Hematopoietic multipotent progenitor cell treated with erythropoietin and hydrocortisone succinate and interleukin-3 and kit ligand, for 8 days (in vitro differentiated cells): ENCODE results near the gene KLHL25.
A peak's percentile ranks its signal among the peaks of the same experiment; 100 is the strongest.
"Not testable (repeated sequence)": the region's sequence is repeated elsewhere in the genome, so short reads cannot be mapped to it uniquely, and the experiment has no call there.

Source experiments
- DNase-seq: peaks from one replicate; pipeline ENCODE4 v3.0.0-alpha.2; 2015

Gene KLHL25

GRCh38 chr15:85802617-85803016 lies 7.9 kb upstream of the KLHL25 start:
- peak; percentile 4 for DNase-seq

GRCh38 chr15:85800478-85801123 lies 5.9 kb upstream of the KLHL25 start:
- DNase-seq: no peak

GRCh38 chr15:85796371-85796770 lies 1.6 kb upstream of the KLHL25 start:
- DNase-seq: not testable (repeated sequence)

- no peak for DNase-seq
Measured at GRCh38 chr15:85795337-85796305, 896 bp upstream of the KLHL25 start.

- peak; percentile 4 for DNase-seq
Measured at GRCh38 chr15:85793641-85794597, 806 bp downstream of the KLHL25 start.

GRCh38 chr15:85792912-85793590 lies 1.7 kb downstream of the KLHL25 start:
- DNase-seq: no peak

- no peak for DNase-seq
Measured at GRCh38 chr15:85792102-85792731, 2.5 kb downstream of the KLHL25 start.

- DNase-seq: no peak
Measured at GRCh38 chr15:85789496-85789875, 5.2 kb downstream of the KLHL25 start.

- no peak for DNase-seq
Measured at GRCh38 chr15:85788771-85789495, 5.8 kb downstream of the KLHL25 start.

- DNase-seq: no peak
Measured at GRCh38 chr15:85786781-85787114, 8.0 kb downstream of the KLHL25 start.

- no peak for DNase-seq
Measured at GRCh38 chr15:85785887-85786780, 8.6 kb downstream of the KLHL25 start.

GRCh38 chr15:85782064-85782463 lies 12.7 kb downstream of the KLHL25 start:
- no peak for DNase-seq

- DNase-seq: no peak
Measured at GRCh38 chr15:85781099-85781498, 13.6 kb downstream of the KLHL25 start.

- DNase-seq: no peak
Measured at GRCh38 chr15:85780225-85780985, 14.3 kb downstream of the KLHL25 start.

GRCh38 chr15:85779249-85779648 lies 15.5 kb downstream of the KLHL25 start:
- DNase-seq: no peak

- no peak for DNase-seq
Measured at GRCh38 chr15:85778107-85778776, 16.5 kb downstream of the KLHL25 start.

- DNase-seq: no peak
Measured at GRCh38 chr15:85777250-85778106, 17.2 kb downstream of the KLHL25 start.

- DNase-seq: no peak
Measured at GRCh38 chr15:85773970-85774369, 20.8 kb downstream of the KLHL25 start.
